Measurements from ENCODE around the gene RAPGEF4. TPM values are rescaled to one million over a fixed set of nuclear protein-coding genes. Genes with fewer than 3 reads are reported as not detected.

The RAPGEF4 gene
- total and polyA plus RNA-seq, 2 donors (not counting 1 experiment from before 2014, with no cell fraction given): 0.22 to 0.30 TPM

GRCh38 chr2:172861656-172862476, 126.2 kb downstream of the RAPGEF4 start:
- Histone ChIP-seq H3K9me3 (ENCODE audit: control extremely low read depth in 1 of 3, control insufficient read depth in 2 of 3, insufficient read depth in 1 of 3, low read length in 2 of 3) (no peaks in the 10 kb centered on the region), H3K4me3 (ENCODE audit: control extremely low read depth in 1 of 5, extremely low read depth in 1 of 5, insufficient read depth in 1 of 5, low read depth in 2 of 5, low read length in 4 of 5) (no peak overlapping the region), H3K4me1 (ENCODE audit: control insufficient read depth in 2 of 2, insufficient read depth in 2 of 2, low read length in 2 of 2) (no peaks in the 10 kb centered on the region), H4K20me1 (ENCODE audit: control insufficient read depth, insufficient read depth, low read length, poor library complexity, severe bottlenecking) (no peaks in the 10 kb centered on the region), H3K36me3 (replicated peaks in 1 of 2; ENCODE audit: control extremely low read depth in 1 of 2, control insufficient read depth in 1 of 2, extremely low read depth in 1 of 2, insufficient read depth in 2 of 2, low read length in 1 of 2) (no peaks in the 10 kb centered on the region), H3K79me2 (ENCODE audit: control insufficient read depth, insufficient read depth, low read length) (no peaks in the 10 kb centered on the region), H3K4me2 (replicated peaks; ENCODE audit: low read depth, low read length, poor library complexity, severe bottlenecking) (no peak overlapping the region), H3K27me3 (replicated peaks in 1 of 4; ENCODE audit: control extremely low read depth in 1 of 4, control insufficient read depth in 3 of 4, insufficient read depth in 4 of 4, low read length in 3 of 4) (peaks cover 0 to 3% (median 0%) of the 10 kb centered on the region in 4 experiments), H3K9ac (ENCODE audit: low read length) (no peak overlapping the region), H3K27ac (ENCODE audit: low read length in 2 of 2) (no peak overlapping the region), H2AFZ (ENCODE audit: insufficient read depth, low read depth, low read length, poor library complexity, severe bottlenecking) (no peak overlapping the region)
- POLR2A ChIA-PET: no interaction called here
- ATAC-seq (ENCODE audit: low read depth): no peak
- intact Hi-C loops (cut with micrococcal nuclease): no loop called here
- Mint-ChIP-seq H3K9me3 (ENCODE audit: insufficient read depth) (no peaks in the 10 kb centered on the region), H3K4me3 (no peak overlapping the region), H3K27me3 (peaks cover 39% of the 10 kb centered on the region), H3K4me1 (no peaks in the 10 kb centered on the region), H3K27ac (no peak overlapping the region)
- 76% methylated on average over 2 of the region's 7 CpGs for WGBS (ENCODE audit: insufficient coverage)
- no peak for DNase-seq
- CTCF ChIA-PET: no interaction called here
- TF ChIP-seq CTCF (IDR thresholded peaks at IDR 0.05) (no peak), EZH2 (IDR thresholded peaks at IDR 0.05; ENCODE audit: borderline replicate concordance, insufficient read depth, low read depth, low read length, poor library complexity, severe bottlenecking) (no peak)

- H3K27ac ChIP-seq (ENCODE audit: low read length in 2 of 2): no peak overlapping the region
- ChIA-PET POLR2A (no interaction called here), CTCF (no interaction called here)
- H3K79me2 ChIP-seq (ENCODE audit: control insufficient read depth, insufficient read depth, low read length): no peaks in the 10 kb centered on the region
- no peaks in the 10 kb centered on the region for H3K36me3 ChIP-seq (replicated peaks in 1 of 2; ENCODE audit: control extremely low read depth in 1 of 2, control insufficient read depth in 1 of 2, extremely low read depth in 1 of 2, insufficient read depth in 2 of 2, low read length in 1 of 2)
- H3K27me3 ChIP-seq (replicated peaks in 1 of 4; ENCODE audit: control extremely low read depth in 1 of 4, control insufficient read depth in 3 of 4, insufficient read depth in 4 of 4, low read length in 3 of 4): peaks cover 0 to 3% (median 0%) of the 10 kb centered on the region in 4 experiments
- DNase-seq (no peak), ATAC-seq (ENCODE audit: low read depth) (no peak)
- H3K9ac ChIP-seq (ENCODE audit: low read length): no peak overlapping the region
- Mint-ChIP-seq H3K27me3 (peaks cover 31% of the 10 kb centered on the region), H3K4me3 (no peak overlapping the region), H3K9me3 (ENCODE audit: insufficient read depth) (no peaks in the 10 kb centered on the region), H3K4me1 (no peaks in the 10 kb centered on the region), H3K27ac (no peak overlapping the region)
- intact Hi-C loops (cut with micrococcal nuclease): no loop called here
- no peaks in the 10 kb centered on the region for H4K20me1 ChIP-seq (ENCODE audit: control insufficient read depth, insufficient read depth, low read length, poor library complexity, severe bottlenecking)
- no peaks in the 10 kb centered on the region for H3K9me3 ChIP-seq (ENCODE audit: control extremely low read depth in 1 of 3, control insufficient read depth in 2 of 3, insufficient read depth in 1 of 3, low read length in 2 of 3)
- H2AFZ ChIP-seq (ENCODE audit: insufficient read depth, low read depth, low read length, poor library complexity, severe bottlenecking): no peak overlapping the region
- no peaks in the 10 kb centered on the region for H3K4me1 ChIP-seq (ENCODE audit: control insufficient read depth in 2 of 2, insufficient read depth in 2 of 2, low read length in 2 of 2)
- TF ChIP-seq EZH2 (IDR thresholded peaks at IDR 0.05; ENCODE audit: borderline replicate concordance, insufficient read depth, low read depth, low read length, poor library complexity, severe bottlenecking): no peak
- TF ChIP-seq CTCF (IDR thresholded peaks at IDR 0.05): no peak
- H3K4me2 ChIP-seq (replicated peaks; ENCODE audit: low read depth, low read length, poor library complexity, severe bottlenecking): no peak overlapping the region
- H3K4me3 ChIP-seq (ENCODE audit: control extremely low read depth in 1 of 5, extremely low read depth in 1 of 5, insufficient read depth in 1 of 5, low read depth in 2 of 5, low read length in 4 of 5): no peak overlapping the region
- WGBS (ENCODE audit: insufficient coverage): no CpG with 5 or more reads among the region's 2 CpGs
These were observed 127.7 kb downstream of the RAPGEF4 start for GRCh38 chr2:172863341-172863740.

Measured in B cell (primary cell).